Stimulated activated CD4-positive, alpha-beta T cell treated with anti-CD3 and anti-CD28 coated beads, Interleukin-1b, Interleukin-23, amount 100 ng/mL, for 1 hour (primary cell): Measurements from ENCODE around the gene PROK1.
"Not testable (repeated sequence)": the region's sequence is repeated elsewhere in the genome, so short reads cannot be mapped to it uniquely, and the experiment has no call there.

Experiments used
- DNase-seq, 2 donors: peaks; one replicate each; pipeline ENCODE4 v3.0.0-alpha.2; 2020; ENCODE audit warnings: low read depth in 2 of 2

Gene PROK1

GRCh38 chr1:110433803-110434202 lies 17.1 kb upstream of the PROK1 start:
- no peak for DNase-seq

DNA sequence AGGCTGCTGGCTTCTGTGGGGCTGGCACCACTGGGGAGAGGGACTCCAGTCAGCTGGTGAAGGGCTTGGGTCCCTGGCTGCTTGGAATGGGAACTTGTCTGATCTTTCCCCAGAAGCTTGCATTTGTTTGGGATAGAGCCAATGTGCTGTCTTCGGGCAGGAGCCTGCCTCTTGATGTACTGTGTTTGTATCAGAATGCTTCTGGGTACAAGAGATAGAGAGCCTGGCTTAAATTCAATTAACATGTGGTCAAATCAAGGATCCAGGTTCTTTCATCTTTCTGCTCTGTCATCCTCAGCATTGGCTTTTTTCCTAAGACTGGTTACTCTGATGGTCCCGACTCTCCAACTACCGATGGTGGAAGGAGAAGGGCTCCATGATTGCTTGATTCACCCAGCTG lies 16.0 kb upstream of the PROK1 start:
- DNase-seq: no peak

DNA sequence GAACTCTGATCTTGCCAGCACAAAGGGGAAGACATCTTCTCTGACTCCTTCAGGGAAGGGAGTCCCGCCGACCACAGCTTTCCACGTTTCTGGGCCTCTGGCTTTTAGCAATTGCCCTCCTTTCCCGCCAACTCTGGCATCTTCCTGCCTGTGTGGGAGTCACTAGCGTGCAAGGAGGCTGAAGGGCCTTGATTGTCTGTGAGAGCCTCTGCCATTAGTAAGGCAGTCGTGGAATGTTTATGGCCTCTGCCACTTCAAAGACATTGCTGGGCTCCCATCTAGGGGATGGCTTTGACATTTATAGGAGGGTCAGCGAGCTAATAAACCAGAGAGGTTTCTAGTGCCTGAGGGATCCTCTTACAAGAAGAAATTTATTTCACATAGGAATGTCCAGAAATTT lies 14.3 kb upstream of the PROK1 start:
- no peak for DNase-seq

- DNase-seq: not testable (repeated sequence)
Observed at GRCh38 chr1:110437645-110438299, 13.2 kb upstream of the PROK1 start.

DNA sequence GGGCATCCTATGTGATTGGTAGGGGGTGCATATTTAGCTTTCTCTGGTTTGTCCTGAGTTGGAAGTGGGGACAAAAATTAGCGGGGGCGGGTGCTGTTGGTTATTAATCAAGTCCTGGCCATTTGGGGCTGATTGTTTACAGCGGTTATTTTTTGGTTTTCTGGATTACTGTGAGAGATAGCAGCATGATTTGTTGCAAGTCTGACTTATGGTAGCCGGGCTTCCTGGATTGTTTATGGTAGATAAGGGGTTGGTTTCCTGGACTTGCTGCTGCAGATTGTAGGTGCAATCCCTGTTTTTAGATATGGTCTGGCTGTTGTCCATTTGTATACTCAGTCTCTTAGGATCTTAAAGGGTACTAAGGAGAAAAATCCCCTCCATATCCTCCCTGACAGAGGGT lies 12.1 kb upstream of the PROK1 start:
- DNase-seq: no peak

DNA sequence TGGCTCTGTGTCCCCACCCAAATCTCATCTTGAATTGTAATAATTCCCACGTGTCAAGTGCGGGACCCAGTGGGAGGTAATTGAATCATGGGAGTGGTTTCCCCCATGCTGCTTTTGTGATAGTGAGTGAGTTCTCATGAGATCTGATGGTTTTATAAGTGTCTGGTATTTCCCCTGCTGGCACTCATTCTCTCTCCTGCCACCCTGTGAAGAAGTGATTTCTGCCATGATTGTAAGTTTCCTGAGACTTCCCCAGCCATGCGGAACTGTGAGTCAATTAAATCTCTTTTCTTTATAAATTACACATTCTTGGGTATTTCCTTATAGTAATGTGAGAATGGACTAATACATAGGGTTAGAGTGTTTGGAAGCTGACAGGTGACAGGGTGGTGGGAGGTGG lies 11.1 kb upstream of the PROK1 start:
- not testable (repeated sequence) for DNase-seq

DNA sequence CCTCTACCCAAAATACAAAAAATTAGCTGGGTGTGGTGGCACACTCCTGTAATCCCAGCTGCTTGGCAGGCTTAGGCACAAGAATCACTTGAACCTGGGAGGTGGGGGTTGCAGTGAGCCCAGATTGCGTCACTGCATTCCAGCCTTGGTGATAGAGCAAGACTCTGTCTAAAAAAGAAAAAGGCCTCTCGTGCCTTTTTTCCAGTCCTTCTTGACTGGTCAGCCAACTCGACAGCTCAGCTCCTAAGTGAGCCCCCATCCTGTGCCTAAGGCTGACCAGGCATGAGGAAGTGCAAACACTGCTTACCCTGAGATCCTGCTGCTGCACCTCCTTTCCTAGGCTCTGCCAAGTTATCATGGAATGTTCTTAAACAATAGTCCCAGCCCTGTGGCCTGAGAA lies 10.1 kb upstream of the PROK1 start:
- DNase-seq: no peak

GRCh38 chr1:110441888-110442287 lies 9.1 kb upstream of the PROK1 start:
- DNase-seq: no peak

GRCh38 chr1:110443451-110443850 lies 7.5 kb upstream of the PROK1 start:
- DNase-seq: no peak

DNA sequence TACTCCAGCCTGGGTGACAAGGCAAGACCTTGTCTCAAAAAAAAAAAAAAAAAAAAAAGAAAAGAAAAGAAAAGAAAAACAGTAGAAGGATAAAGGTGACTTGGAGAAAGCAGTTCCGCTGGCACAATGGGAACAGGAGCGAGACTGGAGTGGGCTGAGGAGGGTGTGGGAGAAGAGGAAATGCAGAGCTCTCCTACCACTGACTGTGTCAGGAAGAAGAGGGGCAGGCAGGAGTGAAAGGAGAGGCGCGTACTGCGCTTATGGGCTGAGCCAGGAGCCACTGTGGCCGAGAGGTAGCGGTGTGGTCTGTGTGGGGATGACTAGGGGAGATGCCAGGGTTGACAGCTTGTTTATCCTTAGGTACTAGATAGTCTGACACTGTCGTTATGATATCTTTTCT lies 6.4 kb upstream of the PROK1 start:
- no peak for DNase-seq

DNA sequence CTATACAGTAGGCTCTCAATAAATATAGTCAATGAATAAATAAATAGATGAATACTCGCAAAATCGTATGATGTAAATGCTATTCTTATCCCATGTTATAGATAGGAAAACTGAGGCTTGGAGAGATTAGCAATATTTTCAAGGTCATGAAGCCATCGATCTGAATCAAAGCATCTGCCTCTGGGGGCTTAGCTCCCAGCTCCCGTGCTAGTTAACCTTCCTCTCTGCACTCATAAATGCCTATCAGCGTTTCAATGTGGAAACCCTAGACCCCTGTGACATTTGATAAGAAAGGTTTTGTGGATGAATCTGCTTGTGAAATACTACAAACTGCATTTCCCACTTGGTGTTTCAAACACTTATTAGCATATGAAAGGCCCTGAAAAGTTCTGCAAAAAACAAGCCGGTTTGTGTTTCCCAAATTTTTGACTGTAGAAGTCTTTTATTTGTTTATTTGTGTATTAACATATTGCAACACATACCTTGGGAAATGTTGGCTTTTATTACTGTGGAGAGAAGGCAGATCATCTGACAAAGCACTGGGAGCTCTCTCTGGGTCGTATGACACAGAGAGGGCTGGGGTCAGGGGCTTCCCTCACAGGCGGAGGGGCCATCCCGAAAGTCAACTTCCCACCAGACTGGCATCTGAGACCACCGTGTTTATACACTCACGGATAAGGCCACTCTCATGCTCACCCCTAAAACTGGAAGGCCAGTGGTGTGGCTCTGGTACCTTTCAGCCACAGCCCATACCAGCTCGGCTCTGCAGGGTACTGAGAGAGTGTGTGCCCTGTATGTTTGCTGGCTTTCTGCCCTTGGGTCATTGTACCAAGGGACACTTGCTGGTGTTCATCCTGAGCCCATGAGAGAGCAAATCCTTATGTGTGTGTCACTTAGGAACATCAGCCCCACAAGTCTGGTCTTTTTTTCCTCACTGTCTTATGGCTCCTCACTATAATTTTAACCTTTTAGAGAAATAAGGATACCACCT lies 993 bp upstream of the PROK1 start:
- DNase-seq: no peak

DNA sequence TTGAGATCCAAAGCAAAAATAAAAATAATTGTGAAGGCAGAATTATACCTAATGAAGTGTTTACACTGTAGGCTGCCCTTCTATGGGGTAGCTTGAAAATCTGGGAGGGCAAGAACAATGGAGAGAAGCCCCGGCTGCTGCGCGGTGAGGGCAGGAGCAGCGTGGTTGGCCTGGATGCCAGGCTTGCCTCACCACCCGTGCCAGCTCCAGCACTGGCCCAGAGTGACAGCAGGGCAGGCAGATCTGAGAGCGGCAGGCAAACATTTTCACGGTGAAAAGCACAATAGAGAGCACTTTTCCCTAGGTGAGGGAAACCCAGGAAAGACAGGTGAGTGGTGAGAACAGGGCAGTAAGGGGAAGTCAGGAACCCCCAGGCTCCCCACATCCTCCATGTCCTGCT lies 1.4 kb downstream of the PROK1 start:
- DNase-seq: no peak

DNA sequence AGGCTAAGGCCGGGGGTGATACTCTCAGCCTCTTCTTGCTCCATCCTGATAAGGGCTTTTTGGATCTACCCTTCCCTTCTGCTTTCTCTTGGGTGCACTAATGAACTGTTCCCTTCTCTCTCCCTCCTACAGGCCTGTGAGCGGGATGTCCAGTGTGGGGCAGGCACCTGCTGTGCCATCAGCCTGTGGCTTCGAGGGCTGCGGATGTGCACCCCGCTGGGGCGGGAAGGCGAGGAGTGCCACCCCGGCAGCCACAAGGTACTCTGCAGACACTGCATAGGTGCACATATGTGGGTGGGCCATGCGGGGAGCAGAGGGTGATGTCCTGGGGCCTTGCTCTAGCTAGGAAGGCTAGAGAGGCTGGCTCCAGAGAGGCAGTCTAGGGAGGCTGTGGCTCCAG lies 2.9 kb downstream of the PROK1 start:
- no peak for DNase-seq

GRCh38 chr1:110454328-110454727 lies 3.4 kb downstream of the PROK1 start:
- no peak for DNase-seq

DNA sequence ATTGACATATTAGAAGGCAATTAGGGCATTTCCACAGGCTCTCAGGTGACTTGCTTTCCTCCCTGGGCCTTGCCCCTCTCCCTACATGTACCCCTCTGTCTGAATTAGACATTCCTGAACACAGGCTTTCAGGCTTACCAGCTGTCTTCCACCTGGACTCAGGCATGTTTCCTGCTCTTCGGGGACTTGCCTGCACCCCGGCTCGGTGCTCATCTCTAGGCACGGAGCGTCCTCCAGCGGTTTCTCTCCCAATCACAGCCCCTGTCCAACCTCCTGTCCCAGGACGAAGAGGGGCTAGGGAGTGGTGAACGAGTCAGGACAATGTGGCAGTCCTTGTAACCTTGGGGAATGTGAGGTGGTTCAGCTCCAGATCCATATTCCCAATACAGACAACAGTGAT lies 4.2 kb downstream of the PROK1 start:
- no peak for DNase-seq

DNA sequence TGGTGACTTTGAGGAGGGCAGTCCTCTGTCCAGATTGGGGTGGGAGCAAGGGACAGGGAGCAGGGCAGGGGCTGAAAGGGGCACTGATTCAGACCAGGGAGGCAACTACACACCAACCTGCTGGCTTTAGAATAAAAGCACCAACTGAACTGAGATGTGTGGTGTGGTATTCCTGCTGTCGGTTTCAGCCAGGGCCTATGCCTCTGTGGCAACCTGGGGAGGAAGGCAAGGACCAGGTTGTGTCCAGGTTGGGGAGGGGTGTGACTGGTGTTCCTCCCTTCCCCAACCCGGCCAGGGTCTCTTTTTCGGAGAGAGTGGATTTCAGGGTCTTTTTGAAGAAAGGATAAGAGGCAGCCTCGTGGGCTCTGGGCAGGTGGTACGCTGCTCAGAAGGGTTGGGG lies 6.3 kb downstream of the PROK1 start:
- no peak for DNase-seq

GRCh38 chr1:110460253-110461220 lies 9.6 kb downstream of the PROK1 start:
- DNase-seq: peak; percentile 68 to 80

- no peak for DNase-seq
Observed at GRCh38 chr1:110462093-110462492, 11.1 kb downstream of the PROK1 start.

DNA sequence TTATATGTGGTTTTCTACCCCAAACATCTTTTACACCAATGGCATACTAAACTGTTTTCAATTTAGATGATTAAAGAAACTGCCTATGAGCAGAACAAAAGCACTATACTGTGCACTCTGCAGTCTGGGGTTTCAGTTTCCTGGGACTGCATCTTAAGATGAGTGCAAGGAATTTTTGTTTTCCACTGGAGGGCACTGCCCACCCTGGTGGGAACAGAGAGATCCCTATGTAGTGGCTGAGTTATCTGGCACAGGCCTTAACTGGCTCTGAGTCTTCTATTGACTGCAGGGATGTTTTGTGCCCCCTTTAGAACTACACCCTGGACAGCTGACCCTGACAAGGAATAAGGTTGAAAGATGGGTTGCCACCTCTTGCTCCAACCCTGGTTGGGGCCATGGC lies 12.0 kb downstream of the PROK1 start:
- no peak for DNase-seq

GRCh38 chr1:110463725-110464124 lies 12.8 kb downstream of the PROK1 start:
- DNase-seq: no peak

DNA sequence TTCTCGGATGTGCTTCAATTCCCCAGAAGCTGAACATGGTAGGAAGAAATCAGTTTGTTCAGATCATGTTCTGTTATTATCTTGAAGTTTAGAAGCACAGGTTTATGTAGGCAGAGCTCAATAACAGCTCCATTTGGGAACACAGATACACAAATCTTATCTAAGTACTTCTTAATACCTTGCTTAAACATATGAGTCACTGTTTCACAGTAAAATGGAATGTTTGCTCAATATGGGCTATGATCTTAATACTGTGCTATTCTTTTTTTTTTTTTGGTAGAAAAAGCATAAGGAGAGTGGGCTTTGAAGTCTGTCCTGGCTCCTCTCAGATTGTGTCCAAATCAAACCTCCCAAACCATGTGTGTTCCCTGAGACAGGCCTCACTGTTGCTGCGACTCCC lies 13.4 kb downstream of the PROK1 start:
- DNase-seq: no peak
